Measurements from ENCODE around the gene CAND2.

DNA sequence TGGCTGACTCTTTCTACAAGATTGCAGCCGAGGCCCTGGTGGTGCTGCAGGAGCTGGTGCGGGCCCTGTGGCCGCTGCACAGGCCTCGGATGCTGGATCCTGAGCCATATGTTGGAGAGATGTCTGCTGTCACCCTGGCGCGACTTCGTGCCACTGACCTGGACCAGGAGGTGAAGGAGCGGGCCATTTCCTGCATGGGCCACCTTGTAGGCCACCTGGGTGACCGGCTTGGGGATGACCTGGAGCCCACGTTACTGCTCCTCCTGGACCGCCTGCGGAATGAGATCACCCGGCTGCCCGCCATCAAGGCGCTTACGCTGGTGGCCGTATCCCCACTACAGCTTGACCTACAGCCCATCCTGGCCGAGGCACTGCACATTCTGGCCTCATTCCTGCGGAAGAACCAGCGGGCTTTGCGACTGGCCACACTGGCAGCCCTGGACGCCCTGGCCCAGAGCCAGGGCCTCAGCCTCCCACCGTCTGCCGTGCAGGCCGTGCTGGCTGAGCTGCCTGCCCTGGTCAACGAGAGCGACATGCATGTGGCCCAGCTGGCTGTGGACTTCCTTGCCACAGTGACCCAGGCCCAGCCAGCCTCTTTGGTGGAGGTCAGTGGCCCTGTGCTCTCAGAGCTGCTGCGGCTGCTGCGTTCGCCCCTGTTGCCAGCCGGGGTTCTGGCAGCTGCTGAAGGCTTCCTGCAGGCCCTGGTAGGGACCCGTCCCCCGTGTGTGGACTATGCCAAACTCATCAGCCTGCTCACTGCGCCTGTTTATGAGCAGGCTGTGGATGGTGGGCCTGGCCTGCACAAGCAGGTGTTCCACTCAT lies 20.3 kb downstream of the CAND2 start:
- TF ChIP-seq, protein P1, sequence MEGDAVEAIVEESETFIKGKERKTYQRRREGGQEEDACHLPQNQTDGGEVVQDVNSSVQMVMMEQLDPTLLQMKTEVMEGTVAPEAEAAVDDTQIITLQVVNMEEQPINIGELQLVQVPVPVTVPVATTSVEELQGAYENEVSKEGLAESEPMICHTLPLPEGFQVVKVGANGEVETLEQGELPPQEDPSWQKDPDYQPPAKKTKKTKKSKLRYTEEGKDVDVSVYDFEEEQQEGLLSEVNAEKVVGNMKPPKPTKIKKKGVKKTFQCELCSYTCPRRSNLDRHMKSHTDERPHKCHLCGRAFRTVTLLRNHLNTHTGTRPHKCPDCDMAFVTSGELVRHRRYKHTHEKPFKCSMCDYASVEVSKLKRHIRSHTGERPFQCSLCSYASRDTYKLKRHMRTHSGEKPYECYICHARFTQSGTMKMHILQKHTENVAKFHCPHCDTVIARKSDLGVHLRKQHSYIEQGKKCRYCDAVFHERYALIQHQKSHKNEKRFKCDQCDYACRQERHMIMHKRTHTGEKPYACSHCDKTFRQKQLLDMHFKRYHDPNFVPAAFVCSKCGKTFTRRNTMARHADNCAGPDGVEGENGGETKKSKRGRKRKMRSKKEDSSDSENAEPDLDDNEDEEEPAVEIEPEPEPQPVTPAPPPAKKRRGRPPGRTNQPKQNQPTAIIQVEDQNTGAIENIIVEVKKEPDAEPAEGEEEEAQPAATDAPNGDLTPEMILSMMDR (conservative IDR thresholded peaks at IDR 0.05; ENCODE audit: low read depth, low read length), result no peak
- no peak for TF ChIP-seq EZH2 (IDR thresholded peaks at IDR 0.05; ENCODE audit: borderline replicate concordance, low read depth, low read length, poor library complexity, severe bottlenecking)
